ENCODE measurements around the gene SEM1.

DNA sequence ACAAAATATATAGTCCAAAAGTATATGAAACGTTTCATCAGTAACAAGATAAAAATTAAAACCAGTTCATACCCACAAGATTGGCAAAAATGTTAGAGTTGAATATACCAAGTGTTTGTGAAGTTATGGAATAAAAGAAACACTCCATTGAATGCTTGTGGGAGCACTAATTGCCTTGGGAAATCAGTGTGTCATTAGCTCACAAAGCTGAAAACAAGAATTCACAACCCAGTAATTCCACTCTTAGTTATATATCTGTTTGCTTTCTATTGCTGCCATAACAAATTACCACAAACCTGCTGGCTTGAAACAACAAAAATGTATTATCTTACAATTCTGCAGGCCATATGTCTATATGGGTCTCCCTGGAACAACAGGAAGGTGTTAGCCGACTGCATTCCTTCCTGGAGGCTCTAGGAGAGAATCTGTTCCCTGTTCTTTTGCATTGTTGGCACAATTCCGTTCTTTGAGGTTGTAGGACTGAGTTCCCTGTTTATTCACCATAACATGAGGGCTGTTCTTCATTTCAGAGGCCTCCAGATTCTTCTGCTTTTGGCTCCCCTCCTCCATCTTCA lies 45.7 kb downstream of the SEM1 start:
- TF ChIP-seq TARDBP (IDR thresholded peaks at IDR 0.05) (no peak), L3MBTL2 (conservative IDR thresholded peaks at IDR 0.05) (no peak), HDGF (IDR thresholded peaks at IDR 0.05; ENCODE audit: borderline replicate concordance) (no peak), SP1 (IDR thresholded peaks at IDR 0.05) (no peak), FOXA1 (IDR thresholded peaks at IDR 0.05) (no peak), BHLHE40 (IDR thresholded peaks at IDR 0.05; ENCODE audit: borderline replicate concordance) (no peak), NFRKB (IDR thresholded peaks at IDR 0.05) (no peak), FOXM1 (IDR thresholded peaks at IDR 0.05; ENCODE audit: borderline replicate concordance) (no peak), ELF4 (IDR thresholded peaks at IDR 0.05) (no peak), ARNT (IDR thresholded peaks at IDR 0.05) (no peak), SUZ12 (IDR thresholded peaks at IDR 0.05) (no peak)

Measured in HEK293T (cell line).